D721Med (cell line): Measurements from ENCODE around the gene GSTO1.

Experiments used
- DNase-seq: peaks from one replicate; pipeline ENCODE4 v3.0.0; 2011; ENCODE audit warnings: low spot score; ENCODE audit not compliant: insufficient read length
- FAIRE-seq: peaks from 2 replicates; lab custom pipeline; 2011; peaks lifted over from hg19 to GRCh38; lab: Jason Lieb, UNC
- TF ChIP-seq, protein P1 (sequence below): IDR thresholded peaks from 2 replicates; pipeline ENCODE4 v1.5.1; 2012; ENCODE audit warnings: mild to moderate bottlenecking, control low read depth; ENCODE audit not compliant: insufficient read depth; ENCODE audit errors: missing control alignments

GSTO1 gene

DNA sequence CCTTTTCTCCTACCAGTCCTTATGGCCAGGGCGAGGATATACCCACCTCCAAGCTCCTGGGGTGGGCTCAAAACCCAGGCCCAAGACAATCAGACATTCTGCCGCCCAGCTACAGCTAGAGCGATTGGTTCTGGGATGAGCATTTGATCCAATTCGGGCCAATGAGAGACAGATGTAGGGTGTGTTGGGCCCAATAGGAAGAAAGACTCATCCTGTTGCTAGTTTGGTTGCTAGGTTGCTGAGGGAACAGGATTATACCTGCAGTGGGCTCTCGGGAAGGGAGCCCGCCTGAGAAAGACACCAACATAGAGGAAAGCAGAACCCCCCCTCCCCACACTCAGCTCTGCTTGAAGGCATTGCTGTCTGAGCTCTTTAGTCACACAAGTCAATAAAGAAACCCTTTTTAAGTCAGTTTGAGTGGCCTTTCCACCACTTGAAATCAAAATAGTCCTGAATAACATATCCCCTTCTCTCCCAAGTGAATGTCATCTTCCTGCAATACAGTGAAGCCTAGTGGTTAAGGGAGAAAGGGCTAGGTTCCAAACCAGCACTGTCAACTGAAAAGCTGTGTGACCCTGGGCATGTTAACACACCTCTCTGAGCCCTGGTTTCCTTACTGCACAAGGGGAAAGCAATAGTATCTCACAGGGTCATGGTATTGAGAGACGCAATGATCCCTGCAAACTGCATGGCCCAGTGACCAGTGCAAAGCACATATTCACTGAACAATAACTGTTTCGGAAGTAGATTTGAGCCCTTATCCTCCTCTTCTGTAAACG, 61.8 kb downstream of the GSTO1 start:
- FAIRE-seq = no peak
- no peak for DNase-seq
- TF ChIP-seq, protein P1, sequence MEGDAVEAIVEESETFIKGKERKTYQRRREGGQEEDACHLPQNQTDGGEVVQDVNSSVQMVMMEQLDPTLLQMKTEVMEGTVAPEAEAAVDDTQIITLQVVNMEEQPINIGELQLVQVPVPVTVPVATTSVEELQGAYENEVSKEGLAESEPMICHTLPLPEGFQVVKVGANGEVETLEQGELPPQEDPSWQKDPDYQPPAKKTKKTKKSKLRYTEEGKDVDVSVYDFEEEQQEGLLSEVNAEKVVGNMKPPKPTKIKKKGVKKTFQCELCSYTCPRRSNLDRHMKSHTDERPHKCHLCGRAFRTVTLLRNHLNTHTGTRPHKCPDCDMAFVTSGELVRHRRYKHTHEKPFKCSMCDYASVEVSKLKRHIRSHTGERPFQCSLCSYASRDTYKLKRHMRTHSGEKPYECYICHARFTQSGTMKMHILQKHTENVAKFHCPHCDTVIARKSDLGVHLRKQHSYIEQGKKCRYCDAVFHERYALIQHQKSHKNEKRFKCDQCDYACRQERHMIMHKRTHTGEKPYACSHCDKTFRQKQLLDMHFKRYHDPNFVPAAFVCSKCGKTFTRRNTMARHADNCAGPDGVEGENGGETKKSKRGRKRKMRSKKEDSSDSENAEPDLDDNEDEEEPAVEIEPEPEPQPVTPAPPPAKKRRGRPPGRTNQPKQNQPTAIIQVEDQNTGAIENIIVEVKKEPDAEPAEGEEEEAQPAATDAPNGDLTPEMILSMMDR = no peak
